DND-41 (cell line): ENCODE measurements around the gene EHD1.

ENCODE experiments used
- ATAC-seq: fragments of 200-7000 bp; cut with Tn5 transposase; 3 replicates; pipeline ENCODE4 v1.9.1; 2021; ENCODE audit warnings: low read depth; ENCODE audit not compliant: insufficient read depth
- DNase-seq: peaks from one replicate; pipeline ENCODE4 v3.0.0-alpha.2; 2020
- H2AFZ ChIP-seq: 2 replicates; pipeline ENCODE4 v1.6.0; 2012; ENCODE audit warnings: low read depth, low read length
- H3K27ac ChIP-seq: 2 replicates; pipeline ENCODE4 v1.5.1; 2012; ENCODE audit warnings: low read length, inconsistent platforms
- H3K27me3 ChIP-seq: fragments of 200-600 bp; sonication (generic); 2 replicates; pipeline ENCODE4 v1.6.0; 2012; ENCODE audit warnings: low read length, mild to moderate bottlenecking, inconsistent platforms; ENCODE audit not compliant: insufficient read depth, poor library complexity
- H3K36me3 ChIP-seq: 2 replicates; pipeline ENCODE4 v1.5.1; 2012; ENCODE audit warnings: low read length, inconsistent platforms; ENCODE audit not compliant: insufficient read depth
- H3K4me1 ChIP-seq: 2 replicates; pipeline ENCODE4 v1.5.1; 2012; ENCODE audit warnings: mild to moderate bottlenecking, low read length; ENCODE audit not compliant: insufficient read depth
- H3K4me2 ChIP-seq: 2 replicates; pipeline ENCODE4 v1.6.0; 2012; ENCODE audit warnings: mild to moderate bottlenecking, moderate library complexity, low read length, inconsistent platforms; ENCODE audit not compliant: insufficient read depth
- H3K4me3 ChIP-seq, 2 experiments: fragments of 200-600 bp in 1 of 2; shearing (Covaris generic) in 1 of 2; 2 replicates each; pipeline ENCODE4 v1.5.1; 2012 to 2016; ENCODE audit warnings: inconsistent platforms in 2 of 2, low read length in 2 of 2, mild to moderate bottlenecking in 2 of 2, low read depth in 1 of 2, moderate library complexity in 1 of 2
- H3K79me2 ChIP-seq: 2 replicates; pipeline ENCODE4 v1.6.0; 2012; ENCODE audit warnings: low read length, inconsistent platforms; ENCODE audit not compliant: insufficient read depth
- H3K9ac ChIP-seq: 2 replicates; pipeline ENCODE4 v1.6.0; 2012; ENCODE audit warnings: low read depth, mild to moderate bottlenecking, inconsistent platforms, low read length, moderate library complexity
- H3K9me3 ChIP-seq: 2 replicates; pipeline ENCODE4 v1.5.1; 2012; ENCODE audit warnings: low read length, moderate library complexity, mild to moderate bottlenecking, inconsistent platforms; ENCODE audit not compliant: insufficient read depth, severe bottlenecking
- H4K20me1 ChIP-seq: 2 replicates; pipeline ENCODE4 v1.6.0; 2012; ENCODE audit warnings: low read length; ENCODE audit not compliant: insufficient read depth
- EZH2 ChIP-seq: IDR thresholded peaks from 3 replicates; pipeline ENCODE4 v1.6.1; 2012; ENCODE audit warnings: borderline replicate concordance, low read depth, mild to moderate bottlenecking, moderate library complexity, low read length, inconsistent platforms; ENCODE audit not compliant: severe bottlenecking
- TF ChIP-seq, protein P1 (sequence below): IDR thresholded peaks from 2 replicates; pipeline ENCODE4 v1.5.1; 2012; ENCODE audit warnings: borderline replicate concordance, low read length, moderate library complexity, mild to moderate bottlenecking; ENCODE audit not compliant: poor library complexity, severe bottlenecking; ENCODE audit errors: extremely low read depth

Gene EHD1

DNA sequence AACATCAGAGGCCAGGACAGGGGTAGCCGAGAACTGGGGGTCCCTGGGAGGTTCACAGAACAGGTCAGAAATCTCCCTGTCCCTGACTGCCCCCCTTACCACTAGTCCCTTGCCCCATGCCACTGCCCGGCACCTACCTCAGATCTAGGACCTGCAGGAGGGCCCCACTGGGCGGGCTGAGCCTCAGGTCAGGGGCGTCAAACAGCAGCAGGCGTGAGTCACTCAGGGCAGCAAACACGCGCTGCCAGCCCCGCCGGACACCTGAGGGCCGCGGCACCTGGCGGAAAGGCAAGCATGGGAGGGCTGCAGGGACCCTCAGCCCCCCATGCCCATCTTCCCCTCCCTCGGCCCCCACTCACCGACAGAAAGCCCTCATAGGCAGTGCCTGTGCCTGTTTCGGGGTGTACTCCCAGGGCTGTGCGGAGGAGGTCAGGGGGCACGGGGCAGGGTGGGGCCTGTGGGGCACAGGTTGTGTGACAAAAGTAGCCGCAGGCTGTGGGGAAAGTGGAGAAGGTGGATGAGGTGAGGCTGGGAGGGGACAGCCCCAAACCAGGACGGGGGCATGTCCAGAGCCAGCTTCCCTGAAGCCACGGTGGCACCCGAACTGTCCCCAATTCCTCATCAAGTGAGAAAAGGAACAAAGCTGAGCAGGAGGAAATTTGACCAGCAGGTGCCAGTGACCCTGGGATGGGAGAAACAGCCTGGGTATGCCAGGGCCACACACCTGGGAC is 45.8 kb downstream of the EHD1 start:
- Histone ChIP-seq H3K79me2 (no peaks in the 10 kb centered on the region), H3K4me3 (no peak overlapping the region), H3K27ac (no peak overlapping the region), H4K20me1 (no peaks in the 10 kb centered on the region), H3K36me3 (no peaks in the 10 kb centered on the region), H3K9ac (no peak overlapping the region), H3K27me3 (no peaks in the 10 kb centered on the region), H2AFZ (no peak overlapping the region), H3K9me3 (no peaks in the 10 kb centered on the region), H3K4me2 (no peak overlapping the region), H3K4me1 (no peaks in the 10 kb centered on the region)
- TF ChIP-seq, protein P1, sequence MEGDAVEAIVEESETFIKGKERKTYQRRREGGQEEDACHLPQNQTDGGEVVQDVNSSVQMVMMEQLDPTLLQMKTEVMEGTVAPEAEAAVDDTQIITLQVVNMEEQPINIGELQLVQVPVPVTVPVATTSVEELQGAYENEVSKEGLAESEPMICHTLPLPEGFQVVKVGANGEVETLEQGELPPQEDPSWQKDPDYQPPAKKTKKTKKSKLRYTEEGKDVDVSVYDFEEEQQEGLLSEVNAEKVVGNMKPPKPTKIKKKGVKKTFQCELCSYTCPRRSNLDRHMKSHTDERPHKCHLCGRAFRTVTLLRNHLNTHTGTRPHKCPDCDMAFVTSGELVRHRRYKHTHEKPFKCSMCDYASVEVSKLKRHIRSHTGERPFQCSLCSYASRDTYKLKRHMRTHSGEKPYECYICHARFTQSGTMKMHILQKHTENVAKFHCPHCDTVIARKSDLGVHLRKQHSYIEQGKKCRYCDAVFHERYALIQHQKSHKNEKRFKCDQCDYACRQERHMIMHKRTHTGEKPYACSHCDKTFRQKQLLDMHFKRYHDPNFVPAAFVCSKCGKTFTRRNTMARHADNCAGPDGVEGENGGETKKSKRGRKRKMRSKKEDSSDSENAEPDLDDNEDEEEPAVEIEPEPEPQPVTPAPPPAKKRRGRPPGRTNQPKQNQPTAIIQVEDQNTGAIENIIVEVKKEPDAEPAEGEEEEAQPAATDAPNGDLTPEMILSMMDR, result no peak
- TF ChIP-seq EZH2, result no peak
- no peak for DNase-seq
- ATAC-seq, result no peak

DNA sequence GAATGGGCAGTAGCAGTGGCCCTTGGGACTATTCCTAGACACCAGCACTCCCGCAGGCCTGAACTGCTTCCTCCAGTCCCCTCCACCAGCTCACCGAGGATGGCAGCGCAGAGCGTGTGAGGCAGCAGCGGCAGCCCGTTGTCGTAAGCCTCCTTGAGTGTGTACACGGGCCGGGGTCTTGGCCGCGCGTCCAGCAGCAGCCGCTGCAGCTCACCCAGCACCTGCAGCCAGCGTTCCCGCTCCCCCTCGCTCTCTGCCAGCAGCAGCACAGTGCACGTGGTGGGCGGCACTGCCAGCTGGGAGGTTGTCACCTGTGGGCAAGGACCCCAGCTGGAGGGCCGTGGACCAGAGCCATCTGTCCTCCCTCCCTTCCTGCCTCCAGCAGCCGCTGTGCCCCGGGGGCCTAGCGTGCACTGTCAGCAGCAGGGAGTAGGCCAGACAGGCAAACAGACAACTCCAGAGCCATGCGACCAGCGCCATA is 47.0 kb downstream of the EHD1 start:
- H3K36me3 ChIP-seq, result no peaks in the 10 kb centered on the region
- TF ChIP-seq, protein P1, result no peak
- no peak for TF ChIP-seq EZH2
- H3K4me3 ChIP-seq, result no peak overlapping the region
- H3K4me2 ChIP-seq, result no peak overlapping the region
- no peaks in the 10 kb centered on the region for H3K4me1 ChIP-seq
- no peaks in the 10 kb centered on the region for H3K9me3 ChIP-seq
- ATAC-seq, result no peak
- no peak overlapping the region for H2AFZ ChIP-seq
- DNase-seq, result no peak
- H3K9ac ChIP-seq, result no peak overlapping the region
- H4K20me1 ChIP-seq, result no peaks in the 10 kb centered on the region
- H3K27ac ChIP-seq, result no peak overlapping the region
- no peaks in the 10 kb centered on the region for H3K79me2 ChIP-seq
- no peaks in the 10 kb centered on the region for H3K27me3 ChIP-seq

DNA sequence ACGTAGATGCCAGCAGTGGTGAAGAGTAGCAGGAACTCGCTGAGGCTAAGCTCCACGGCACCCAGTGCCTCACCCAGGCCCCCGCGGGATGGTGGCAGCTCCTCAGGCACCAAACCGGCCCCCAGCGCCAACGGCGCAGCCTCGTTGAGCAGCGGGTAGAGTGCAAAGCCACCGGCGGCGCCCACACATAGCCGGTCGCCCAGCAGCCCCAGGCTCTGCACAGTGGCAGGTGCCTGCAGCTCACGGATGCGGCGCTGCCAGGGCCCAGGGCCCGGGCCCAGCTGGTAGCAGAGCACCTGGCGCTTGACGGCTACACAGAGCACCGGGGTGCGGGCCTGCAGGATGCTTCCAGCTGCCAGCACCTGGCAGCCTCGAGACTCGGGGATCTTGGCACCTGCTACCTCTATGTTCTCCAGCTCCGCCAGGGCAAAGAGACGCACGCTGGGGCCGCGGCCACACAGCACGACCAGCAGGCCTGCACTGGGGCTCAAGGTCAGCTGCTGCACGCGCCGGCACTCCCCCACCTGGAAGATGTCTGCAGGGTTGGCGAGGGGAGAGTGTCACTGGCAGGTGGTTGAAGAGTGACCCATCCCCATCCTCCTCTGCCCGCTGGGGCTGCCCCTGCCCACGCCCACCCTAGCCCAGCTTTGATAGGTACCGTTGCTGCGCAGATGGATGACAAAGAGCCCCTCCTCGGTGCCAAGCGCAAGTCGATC is 48.7 kb downstream of the EHD1 start:
- Histone ChIP-seq H3K9ac (no peak overlapping the region), H3K9me3 (no peaks in the 10 kb centered on the region), H4K20me1 (no peaks in the 10 kb centered on the region), H3K27me3 (no peaks in the 10 kb centered on the region), H3K79me2 (no peaks in the 10 kb centered on the region), H2AFZ (no peak overlapping the region), H3K36me3 (no peaks in the 10 kb centered on the region), H3K4me1 (no peaks in the 10 kb centered on the region), H3K27ac (no peak overlapping the region), H3K4me2 (no peak overlapping the region), H3K4me3 (no peak overlapping the region)
- ATAC-seq, result no peak
- TF ChIP-seq, protein P1, result no peak
- TF ChIP-seq EZH2, result no peak
- DNase-seq, result no peak
